Neural cell (in vitro differentiated cells): ENCODE measurements around the gene RTP5.

Experiments used
- CTCF ChIP-seq: fragments of 450-650 bp; IDR thresholded peaks from 2 replicates; pipeline ENCODE4 v1.5.1; 2014; ENCODE audit warnings: antibody characterized with exemption, mild to moderate bottlenecking, moderate library complexity; ENCODE audit not compliant: poor library complexity, severe bottlenecking
- POLR2AphosphoS5 ChIP-seq: IDR thresholded peaks from 2 replicates; pipeline ENCODE4 v1.6.1; 2012
- RAD21 ChIP-seq: fragments of 450-650 bp; conservative IDR thresholded peaks from 2 replicates; pipeline ENCODE4 v1.6.1; 2014; ENCODE audit warnings: antibody characterized with exemption, mild to moderate bottlenecking, moderate library complexity
- REST ChIP-seq: IDR thresholded peaks from 2 replicates; pipeline ENCODE4 v1.6.1; 2012; ENCODE audit warnings: borderline replicate concordance
- TAF1 ChIP-seq: IDR thresholded peaks from 2 replicates; pipeline ENCODE4 v1.6.1; 2012; ENCODE audit warnings: low read depth

- no peak for TF ChIP-seq CTCF
- TF ChIP-seq POLR2AphosphoS5, result no peak
- TF ChIP-seq TAF1, result no peak
- TF ChIP-seq RAD21, result no peak
- TF ChIP-seq REST, result no peak
These were observed 9.1 kb upstream of the RTP5 start for GRCh38 chr2:241860184-241861078.
